HepG2 (cell line): ENCODE measurements around the gene INSRR. TPM values are rescaled to one million over a fixed set of nuclear protein-coding genes. Genes with fewer than 3 reads are reported as not detected.

Source experiments
- ATAC-seq: fragments of 200-7000 bp; cut with Tn5 transposase; 3 replicates; pipeline ENCODE4 v1.9.1; 2020; ENCODE audit warnings: mild to moderate bottlenecking, moderate library complexity
- Bru-seq: library from RNA; stranded (reverse); fragments of 400-500 nt; gene quantifications from one replicate; lab custom pipeline; 2021; lab: Mats Ljungman, UMichigan
- BruChase-seq, 2 experiments: library from RNA; stranded (reverse); fragments of 400-500 nt; gene quantifications; one replicate each; lab custom pipeline; 2021; lab: Mats Ljungman, UMichigan
- BruUV-seq: library from RNA; stranded (reverse); fragments of 400-500 nt; replicated peaks from 2 replicates; lab custom pipeline; 2021; lab: Mats Ljungman, UMichigan
- CTCF ChIA-PET: fragments of 300-600 bp; formaldehyde crosslinking; extraction: SDS; loops from one replicate; lab custom pipeline; 2021; ENCODE audit warnings: low total read pairs, inconsistent platforms, low intra/inter-chr PET ratio; lab: Yijun Ruan, JAX
- POLR2A ChIA-PET: fragments of 350-600 bp; sonication (Branson Sonifier 250); formaldehyde crosslinking; loops from one replicate; lab custom pipeline; 2020; ENCODE audit warnings: antibody characterized with exemption, inconsistent platforms; lab: Yijun Ruan, JAX
- DNase-seq: peaks from one replicate; pipeline ENCODE4 v3.0.0-alpha.2; 2015; ENCODE audit warnings: low spot score
- FAIRE-seq: peaks from 3 replicates; lab custom pipeline; 2011; peaks lifted over from hg19 to GRCh38; lab: Jason Lieb, UNC
- H2AFZ ChIP-seq: one replicate; pipeline ENCODE4 v1.6.1; 2011; ENCODE audit warnings: low read length, inconsistent platforms
- H3K27ac ChIP-seq: fragments of 300-600 bp; 3 replicates; pipeline ENCODE4 v1.8.0; 2011; ENCODE audit warnings: mixed run types, mild to moderate bottlenecking, mixed read lengths, low read length, inconsistent platforms; ENCODE audit not compliant: insufficient read depth; ENCODE audit errors: extremely low read length
- H3K27me3 ChIP-seq, 2 experiments: fragments of 200-600 bp in 1 of 2; 2 replicates in 1 of 2; 3 replicates in 1 of 2; pipeline versions ENCODE4 v1.6.0 to v1.8.0; 2011; ENCODE audit warnings: low read length in 2 of 2, mild to moderate bottlenecking in 2 of 2, moderate library complexity in 2 of 2, inconsistent platforms in 1 of 2; ENCODE audit not compliant: insufficient read depth in 2 of 2, control insufficient read depth in 1 of 2
- H3K36me3 ChIP-seq, 2 experiments: fragments of 200-600 bp in 1 of 2; replicated peaks in 1 of 2; 2 replicates in 1 of 2; 3 replicates in 1 of 2; pipeline versions ENCODE4 v1.5.1 to v1.8.0; 2011; ENCODE audit warnings: low read length in 2 of 2, inconsistent platforms in 1 of 2; ENCODE audit not compliant: insufficient read depth in 2 of 2, control insufficient read depth in 1 of 2
- H3K4me1 ChIP-seq: 2 replicates; pipeline ENCODE4 v1.5.1; 2012; ENCODE audit warnings: low read length, inconsistent platforms; ENCODE audit not compliant: insufficient read depth
- H3K4me2 ChIP-seq: 2 replicates; pipeline ENCODE4 v1.6.0; 2011; ENCODE audit warnings: low read depth, low read length, inconsistent platforms
- H3K4me3 ChIP-seq, 3 experiments: fragments of 200-600 bp in 1 of 3; sonication (generic), shearing (Covaris generic) in 1 of 3; replicated peaks in 1 of 3; 2 replicates each; pipeline ENCODE4 v1.5.1; 2011 to 2016; ENCODE audit warnings: low read length in 3 of 3, inconsistent platforms in 2 of 3, low read depth in 2 of 3, mild to moderate bottlenecking in 2 of 3, control low read depth in 1 of 3, mixed read lengths in 1 of 3; ENCODE audit not compliant: insufficient read depth in 1 of 3
- H3K79me2 ChIP-seq: one replicate; pipeline ENCODE4 v1.6.1; 2011; ENCODE audit warnings: low read length, inconsistent platforms; ENCODE audit not compliant: insufficient read depth
- H3K9ac ChIP-seq: 2 replicates; pipeline ENCODE4 v1.6.0; 2011; ENCODE audit warnings: mild to moderate bottlenecking, low read depth, low read length, inconsistent platforms; ENCODE audit not compliant: insufficient read depth
- H3K9me3 ChIP-seq: 2 replicates; pipeline ENCODE4 v1.5.1; 2012; ENCODE audit warnings: mild to moderate bottlenecking, low read length
- H4K20me1 ChIP-seq: 2 replicates; pipeline ENCODE4 v1.6.0; 2011; ENCODE audit warnings: inconsistent platforms, mild to moderate bottlenecking, low read length, moderate library complexity; ENCODE audit not compliant: insufficient read depth
- EZH2 ChIP-seq: conservative IDR thresholded peaks from 2 replicates; pipeline ENCODE4 v1.6.1; 2012; ENCODE audit warnings: mild to moderate bottlenecking, low read depth, low read length, moderate library complexity
- ZNF766 ChIP-seq: sonication (generic); formaldehyde crosslinking; IDR thresholded peaks from 2 replicates; pipeline ENCODE4 v1.5.0; 2020; ENCODE audit warnings: missing genetic modification reagents, borderline replicate concordance
- WGBS: methylation state at CpG from one replicate; pipeline ENCODE4 v1.1.6; 2017; ENCODE audit warnings: low lambda C conversion rate; 5-methylcytosine and 5-hydroxymethylcytosine counted together
- in situ Hi-C: cut with HindIII; loops from 2 replicates; pipeline ENCODE4 v1.10.0; 2017; ENCODE audit warnings: low pct_unique_long_range_greater_than_20kb; ENCODE audit not compliant: extremely low pct_ligation_motif_present
- intact Hi-C: fragments of 100-400 bp; cut with micrococcal nuclease; formaldehyde crosslinking; loops from one replicate; pipeline ENCODE4 v1.10.0; 2022; ENCODE audit not compliant: unreplicated experiment
- long read RNA-seq, 2 experiments: library from RNA in 1 of 2; library from polyadenylated mRNA in 1 of 2; stranded (forward) in 1 of 2; unstranded in 1 of 2; transcript quantifications; one replicate each; pipeline ENCODE4 v2.0.0, GENCODE V29; 2019 to 2022
- polyA minus RNA-seq, 3 experiments: library from RNA; depleted of rRNA, polyadenylated mRNA; stranded (reverse); fragments of >200 nt; gene quantifications; 2 replicates each; pipeline ENCODE4 v1.2.3, GENCODE V29; 2011; ENCODE audit warnings: low replicate concordance in 1 of 3
- polyA plus RNA-seq, 8 experiments: library from polyadenylated mRNA; depleted of rRNA in 3 of 8; stranded (reverse) in 7 of 8; unstranded in 1 of 8; fragments of >200 nt; fragmentation: Illumina TruSeq in 4 of 8; extraction: Trizol in 4 of 8; gene quantifications; 2 replicates each; pipeline versions ENCODE4 v1.2.1 to v1.2.3, GENCODE V29; 2011 to 2016; ENCODE audit warnings: low read depth in 4 of 8, missing spikeins in 1 of 8, mixed read lengths in 1 of 8; ENCODE audit not compliant: insufficient read depth in 1 of 8
- total RNA-seq, 5 experiments: library from RNA; depleted of rRNA; stranded (reverse); fragments of >200 nt; fragmentation: Illumina TruSeq; extraction: Trizol; gene quantifications; 2 replicates each; pipeline ENCODE4 v1.2.3, GENCODE V29; 2016; ENCODE audit warnings: low read depth in 1 of 5

INSRR gene
- total RNA-seq (2016; rRNA removed; fragmentation: Illumina TruSeq; extraction: Trizol) (not detected in 2 replicates), polyA plus RNA-seq (2011; rRNA removed) (not detected in 2 replicates), polyA minus RNA-seq (2011; rRNA and poly(A)+ RNA removed; ENCODE audit: low replicate concordance) (not detected in 2 replicates), Bru-seq, nascent RNA (not detected), BruChase-seq, experiment 1, labeled RNA remaining after a 6-hour chase (not detected), BruChase-seq, experiment 2, labeled RNA remaining after a 2-hour chase (not detected)
- total RNA-seq (2016; cell fraction: cytosol; rRNA removed; fragmentation: Illumina TruSeq; extraction: Trizol; ENCODE audit: low read depth) = not detected in 2 replicates
- total RNA-seq (2016; cell fraction: insoluble cytoplasmic fraction; rRNA removed; fragmentation: Illumina TruSeq; extraction: Trizol) = not detected in 2 replicates
- total RNA-seq (2016; cell fraction: membrane; rRNA removed; fragmentation: Illumina TruSeq; extraction: Trizol) = not detected in 2 replicates
- not detected in 2 replicates for total RNA-seq (2016; cell fraction: nucleus; rRNA removed; fragmentation: Illumina TruSeq; extraction: Trizol)
- polyA plus RNA-seq (2011; cell fraction: cytosol; rRNA removed) = not detected in 2 replicates
- polyA plus RNA-seq (2011; cell fraction: nucleus; rRNA removed) = not detected in 2 replicates
- polyA plus RNA-seq (2012) = not detected in 2 replicates
- polyA plus RNA-seq (2016; cell fraction: cytosol; fragmentation: Illumina TruSeq; extraction: Trizol; ENCODE audit: low read depth) = not detected in 2 replicates
- polyA plus RNA-seq (2016; cell fraction: insoluble cytoplasmic fraction; fragmentation: Illumina TruSeq; extraction: Trizol; ENCODE audit: low read depth) = not detected in 2 replicates
- not detected in 2 replicates for polyA plus RNA-seq (2016; cell fraction: membrane; fragmentation: Illumina TruSeq; extraction: Trizol; ENCODE audit: low read depth)
- polyA plus RNA-seq (2016; cell fraction: nucleus; fragmentation: Illumina TruSeq; extraction: Trizol; ENCODE audit: insufficient read depth, low read depth) = not detected in 2 replicates
- polyA minus RNA-seq (2011; cell fraction: cytosol; rRNA and poly(A)+ RNA removed) = not detected in 2 replicates
- polyA minus RNA-seq (2011; cell fraction: nucleus; rRNA and poly(A)+ RNA removed) = not detected in 2 replicates
- long read RNA-seq, experiment 1 = 0 reads
- long read RNA-seq, experiment 2 = 0 reads

GRCh38 chr1:156858959-156859522 is at the start of gene INSRR:
Gene INSRR, minus strand, starts transcription at chr1:156859117. Its CDS starts 496 bp downstream, at chr1:156858621.
- DNase-seq (no peak), FAIRE-seq (no peak), ATAC-seq (peak; percentile 16)
- H3K27me3 ChIP-seq = peaks cover 24 to 85% of the 10 kb centered on the region in 2 experiments
- H2AFZ ChIP-seq = no peak within 1 kb of the TSS
- H3K79me2 ChIP-seq = no peaks in the 10 kb centered on the region
- TF ChIP-seq ZNF766 (CRISPR knock-in tag) (no peak), EZH2 (peak; percentile 37; the same call in 1 of the 2 replicates)
- H3K4me3 ChIP-seq = peak within 1 kb of the TSS in 2 of 3 experiments; percentile 16 to 55; a peak in 2 of 6 replicates
- H3K9me3 ChIP-seq = no peaks in the 10 kb centered on the region
- ChIA-PET POLR2A (interaction anchor here (1.7 kb wide), 1 partner anchor 133 kb away, joined by 4 read pairs; no protein-coding TSS in a partner anchor), CTCF (interaction anchor here (1.5 to 3.8 kb wide), 2 partner anchors 20 to 170 kb away, joined by 6 to 21 read pairs; no protein-coding TSS in a partner anchor)
- H3K4me1 ChIP-seq = peaks cover 24% of the 10 kb centered on the region
- H3K4me2 ChIP-seq = peak within 1 kb of the TSS; percentile 68
- no peak within 1 kb of the TSS for H3K27ac ChIP-seq
- H4K20me1 ChIP-seq = 0 out of 2 replicates have a peak, but pooled peaks cover 2% of the 10 kb centered on the region
- no peak within 1 kb of the TSS for H3K9ac ChIP-seq
- 2% methylated on average over 14 of the region's 39 CpGs for WGBS
- no TSS peak for BruUV-seq
- in situ Hi-C loops (no loop called here), intact Hi-C loops (no loop called here)
- H3K36me3 ChIP-seq = no peaks in the 10 kb centered on the region
